Measurements from ENCODE around the gene MAB21L4.

MAB21L4 gene

DNA sequence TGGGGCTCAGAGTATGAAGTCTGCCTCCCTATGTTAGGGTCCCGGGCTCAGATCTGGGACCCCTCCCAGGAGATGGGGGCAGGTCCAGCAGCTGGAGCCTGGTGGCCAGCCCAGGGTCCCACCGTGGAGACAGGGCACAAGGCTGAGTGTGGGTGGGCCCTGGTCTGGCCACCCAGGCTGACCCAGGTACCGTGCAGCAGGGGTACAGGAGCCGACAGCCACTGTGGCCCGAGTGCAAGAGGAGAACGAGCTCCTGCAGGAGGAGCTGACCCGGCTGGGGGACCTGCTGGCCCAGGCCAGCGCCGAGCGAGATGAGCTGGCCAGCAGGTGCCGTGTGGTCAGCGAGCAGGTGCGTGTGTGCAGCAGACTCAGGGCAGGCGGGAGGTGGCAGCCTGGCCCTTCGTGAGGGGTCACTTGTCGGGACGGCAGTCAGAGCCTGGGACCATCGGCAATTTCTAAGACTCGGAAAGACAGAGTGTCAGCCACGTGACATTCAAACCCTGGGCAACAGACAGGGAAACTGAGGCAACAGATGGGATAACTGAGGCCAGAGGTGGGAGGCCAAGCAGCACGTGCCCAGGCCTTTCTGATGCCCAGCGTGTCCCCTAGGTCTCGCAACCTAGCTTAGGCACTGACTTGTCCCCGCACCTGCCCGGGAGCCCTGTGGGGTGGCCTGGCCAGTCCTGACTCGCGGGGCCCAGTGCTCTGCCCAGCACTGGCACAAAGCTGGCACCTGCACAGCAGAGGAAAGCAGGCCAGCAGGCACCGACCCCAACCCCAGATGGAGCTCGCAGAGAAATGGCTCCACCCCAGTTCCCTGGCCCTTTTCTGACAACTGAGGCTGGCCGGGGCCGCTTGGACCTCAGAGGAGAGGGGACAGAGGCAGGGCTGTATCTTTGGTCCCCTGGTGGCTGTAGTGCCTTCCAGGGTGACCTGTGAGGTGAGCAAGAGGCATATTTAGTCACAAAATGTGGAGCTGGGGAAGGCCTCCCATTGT lies 24.1 kb upstream of the MAB21L4 start:
- TF ChIP-seq, protein P1, sequence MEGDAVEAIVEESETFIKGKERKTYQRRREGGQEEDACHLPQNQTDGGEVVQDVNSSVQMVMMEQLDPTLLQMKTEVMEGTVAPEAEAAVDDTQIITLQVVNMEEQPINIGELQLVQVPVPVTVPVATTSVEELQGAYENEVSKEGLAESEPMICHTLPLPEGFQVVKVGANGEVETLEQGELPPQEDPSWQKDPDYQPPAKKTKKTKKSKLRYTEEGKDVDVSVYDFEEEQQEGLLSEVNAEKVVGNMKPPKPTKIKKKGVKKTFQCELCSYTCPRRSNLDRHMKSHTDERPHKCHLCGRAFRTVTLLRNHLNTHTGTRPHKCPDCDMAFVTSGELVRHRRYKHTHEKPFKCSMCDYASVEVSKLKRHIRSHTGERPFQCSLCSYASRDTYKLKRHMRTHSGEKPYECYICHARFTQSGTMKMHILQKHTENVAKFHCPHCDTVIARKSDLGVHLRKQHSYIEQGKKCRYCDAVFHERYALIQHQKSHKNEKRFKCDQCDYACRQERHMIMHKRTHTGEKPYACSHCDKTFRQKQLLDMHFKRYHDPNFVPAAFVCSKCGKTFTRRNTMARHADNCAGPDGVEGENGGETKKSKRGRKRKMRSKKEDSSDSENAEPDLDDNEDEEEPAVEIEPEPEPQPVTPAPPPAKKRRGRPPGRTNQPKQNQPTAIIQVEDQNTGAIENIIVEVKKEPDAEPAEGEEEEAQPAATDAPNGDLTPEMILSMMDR (IDR thresholded peaks at IDR 0.05; ENCODE audit: borderline replicate concordance, control extremely low read depth, extremely low read depth, insufficient read depth, missing control alignments): no peak
- DNase-seq (ENCODE audit: low spot score): no peak
- in situ Hi-C loops (cut with MboI; ENCODE audit: low sequenced_read_pairs, unreplicated experiment): no loop called here

DNA sequence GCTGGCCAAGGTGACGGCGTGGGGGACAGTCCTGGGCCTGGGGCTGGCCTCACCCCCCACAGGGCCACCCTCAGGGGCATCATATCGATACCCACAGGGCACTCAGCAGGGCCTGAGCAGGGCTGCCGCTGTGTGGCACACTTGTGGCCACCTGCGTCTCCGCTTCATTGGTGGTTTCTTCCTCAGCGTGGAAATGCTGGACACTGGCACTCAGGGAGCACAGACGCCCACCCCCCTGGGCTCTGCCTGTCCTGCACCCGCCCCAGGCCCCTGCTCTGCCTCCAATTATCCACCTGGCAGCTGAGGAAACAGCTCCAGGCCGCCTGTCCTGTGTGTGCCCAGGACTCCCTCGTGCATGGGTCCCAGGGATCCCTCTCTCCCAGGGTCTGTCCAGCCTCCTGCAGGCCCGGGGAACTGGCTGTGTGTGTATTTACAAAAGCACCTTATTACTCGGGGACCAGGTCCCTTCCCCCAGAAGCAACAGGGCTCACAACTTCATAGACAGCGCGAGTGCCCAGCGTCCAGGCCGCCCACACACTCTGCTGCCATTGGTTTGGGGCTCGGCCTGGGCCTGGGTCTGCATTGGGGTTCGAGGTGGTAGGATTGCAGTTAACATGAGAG lies 23.3 kb upstream of the MAB21L4 start:
- DNase-seq (ENCODE audit: low spot score): no peak
- TF ChIP-seq, protein P1 (IDR thresholded peaks at IDR 0.05; ENCODE audit: borderline replicate concordance, control extremely low read depth, extremely low read depth, insufficient read depth, missing control alignments): no peak
- in situ Hi-C loops (cut with MboI; ENCODE audit: low sequenced_read_pairs, unreplicated experiment): no loop called here

DNA sequence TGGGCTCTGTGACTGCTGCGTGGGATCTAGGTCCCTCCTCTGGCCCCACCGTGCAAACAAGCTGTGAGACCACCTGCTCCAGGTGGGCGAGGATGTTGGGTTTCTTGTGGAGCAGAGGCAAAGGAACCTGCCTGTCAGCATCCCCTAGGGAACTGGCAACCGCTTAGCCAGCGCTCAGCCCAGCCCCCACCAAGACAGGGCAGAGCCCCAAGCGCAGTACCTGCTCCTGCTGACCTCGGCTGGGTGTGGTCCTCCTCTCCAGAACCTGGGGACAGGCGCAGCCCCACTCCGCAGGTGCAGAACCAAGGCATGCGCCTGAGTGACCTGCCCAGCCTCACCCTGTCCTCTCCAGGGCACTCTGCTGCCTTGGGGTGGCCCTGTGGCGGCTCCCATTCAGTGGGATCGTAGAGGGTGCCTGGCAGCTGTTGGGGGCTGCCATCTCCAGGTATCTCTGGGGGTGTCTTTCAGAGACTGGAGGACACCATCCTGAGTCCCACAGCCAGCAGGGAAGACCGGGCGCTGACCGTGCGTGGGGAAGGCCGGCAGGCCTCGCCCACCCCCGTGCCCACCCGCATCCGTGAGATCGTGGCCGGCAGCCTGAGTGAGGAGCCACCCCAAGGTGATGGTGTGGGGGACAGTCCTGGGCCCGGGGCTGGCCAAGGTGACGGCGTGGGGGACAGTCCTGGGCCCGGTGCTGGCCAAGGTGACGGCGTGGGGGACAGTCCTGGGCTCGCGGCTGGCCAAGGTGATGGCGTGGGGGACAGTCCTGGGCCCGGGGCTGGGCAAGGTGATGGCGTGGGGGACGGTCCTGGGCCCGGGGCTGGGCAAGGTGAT lies 22.5 kb upstream of the MAB21L4 start:
- in situ Hi-C loops (cut with MboI; ENCODE audit: low sequenced_read_pairs, unreplicated experiment): no loop called here
- no peak for DNase-seq (ENCODE audit: low spot score)
- TF ChIP-seq, protein P1 (IDR thresholded peaks at IDR 0.05; ENCODE audit: borderline replicate concordance, control extremely low read depth, extremely low read depth, insufficient read depth, missing control alignments): no peak

DNA sequence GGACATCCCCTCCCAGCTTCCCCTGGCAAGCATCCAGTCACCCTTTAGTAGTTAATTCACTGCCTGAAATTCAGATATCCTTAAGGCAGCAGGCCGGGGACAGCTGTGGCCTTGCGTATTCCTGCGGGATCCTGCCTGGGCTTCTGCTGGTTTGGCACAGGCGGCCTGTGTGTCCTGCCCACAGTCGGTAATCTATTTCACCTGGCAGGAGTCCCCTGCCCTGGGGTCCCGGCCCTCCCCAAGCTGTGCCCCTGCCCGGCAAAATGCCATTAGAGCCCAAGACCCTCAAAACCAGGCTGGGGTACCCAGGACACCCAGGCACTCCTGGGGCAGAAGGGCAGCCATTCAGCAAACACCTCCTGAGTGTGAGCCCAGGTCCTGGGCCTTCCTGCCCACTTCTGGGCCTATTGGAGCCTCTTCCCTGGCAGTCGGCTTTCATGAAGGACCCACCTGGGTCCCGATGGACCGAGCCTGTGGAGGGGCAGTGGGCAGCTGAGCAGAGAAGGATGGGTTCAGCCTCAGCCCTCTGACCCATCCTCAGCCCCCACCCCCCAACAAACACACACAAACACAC lies 21.8 kb upstream of the MAB21L4 start:
- TF ChIP-seq, protein P1 (IDR thresholded peaks at IDR 0.05; ENCODE audit: borderline replicate concordance, control extremely low read depth, extremely low read depth, insufficient read depth, missing control alignments): no peak
- DNase-seq (ENCODE audit: low spot score): no peak
- in situ Hi-C loops (cut with MboI; ENCODE audit: low sequenced_read_pairs, unreplicated experiment): no loop called here

DNA sequence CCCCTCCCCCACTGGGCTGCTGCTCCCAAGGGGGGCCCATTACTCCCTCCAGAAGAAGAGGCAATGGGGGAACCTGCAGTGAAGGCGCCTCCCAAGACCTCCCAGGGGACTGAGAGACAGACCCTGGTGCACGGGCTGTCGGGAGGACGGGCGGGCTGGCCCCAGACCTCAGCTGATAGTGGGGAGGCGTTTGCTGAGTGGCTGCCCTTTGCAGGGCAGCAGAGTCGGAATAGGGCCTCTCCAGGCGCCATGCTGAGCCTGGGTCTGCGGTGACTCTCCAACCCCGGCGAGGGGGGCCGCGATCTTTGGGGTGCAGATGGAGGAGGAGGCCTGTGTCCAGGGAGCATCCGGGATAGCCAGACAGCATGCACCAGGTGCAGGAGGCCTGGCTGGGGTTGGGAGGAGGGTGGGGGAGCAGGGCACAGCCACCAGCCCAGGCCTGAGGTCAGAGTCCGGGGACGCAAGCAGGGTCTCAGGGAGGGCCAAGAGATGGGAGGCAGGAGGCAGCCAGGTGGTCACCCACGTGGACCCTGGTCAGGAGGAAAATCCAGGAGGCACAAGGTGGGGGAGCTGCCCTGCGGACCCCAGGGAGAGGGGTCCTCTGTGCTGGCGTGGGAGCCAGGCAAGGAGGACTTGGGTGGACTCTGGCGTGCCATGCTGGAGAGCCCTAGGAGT lies 21.2 kb upstream of the MAB21L4 start:
- no peak for DNase-seq (ENCODE audit: low spot score)
- TF ChIP-seq, protein P1 (IDR thresholded peaks at IDR 0.05; ENCODE audit: borderline replicate concordance, control extremely low read depth, extremely low read depth, insufficient read depth, missing control alignments): no peak
- in situ Hi-C loops (cut with MboI; ENCODE audit: low sequenced_read_pairs, unreplicated experiment): no loop called here
